DND-41 (cell line): ENCODE results near the gene DZIP1.

ENCODE experiments used
- ATAC-seq: fragments of 200-7000 bp; cut with Tn5 transposase; 3 replicates; pipeline ENCODE4 v1.9.1; 2021; ENCODE audit warnings: low read depth; ENCODE audit not compliant: insufficient read depth
- DNase-seq: peaks from one replicate; pipeline ENCODE4 v3.0.0-alpha.2; 2020
- H2AFZ ChIP-seq: 2 replicates; pipeline ENCODE4 v1.6.0; 2012; ENCODE audit warnings: low read depth, low read length
- H3K27ac ChIP-seq: 2 replicates; pipeline ENCODE4 v1.5.1; 2012; ENCODE audit warnings: low read length, inconsistent platforms
- H3K27me3 ChIP-seq: fragments of 200-600 bp; sonication (generic); 2 replicates; pipeline ENCODE4 v1.6.0; 2012; ENCODE audit warnings: low read length, mild to moderate bottlenecking, inconsistent platforms; ENCODE audit not compliant: insufficient read depth, poor library complexity
- H3K36me3 ChIP-seq: 2 replicates; pipeline ENCODE4 v1.5.1; 2012; ENCODE audit warnings: low read length, inconsistent platforms; ENCODE audit not compliant: insufficient read depth
- H3K4me1 ChIP-seq: 2 replicates; pipeline ENCODE4 v1.5.1; 2012; ENCODE audit warnings: mild to moderate bottlenecking, low read length; ENCODE audit not compliant: insufficient read depth
- H3K4me2 ChIP-seq: 2 replicates; pipeline ENCODE4 v1.6.0; 2012; ENCODE audit warnings: mild to moderate bottlenecking, moderate library complexity, low read length, inconsistent platforms; ENCODE audit not compliant: insufficient read depth
- H3K4me3 ChIP-seq, 2 experiments: fragments of 200-600 bp in 1 of 2; shearing (Covaris generic) in 1 of 2; 2 replicates each; pipeline ENCODE4 v1.5.1; 2012 to 2016; ENCODE audit warnings: inconsistent platforms in 2 of 2, low read length in 2 of 2, mild to moderate bottlenecking in 2 of 2, low read depth in 1 of 2, moderate library complexity in 1 of 2
- H3K79me2 ChIP-seq: 2 replicates; pipeline ENCODE4 v1.6.0; 2012; ENCODE audit warnings: low read length, inconsistent platforms; ENCODE audit not compliant: insufficient read depth
- H3K9ac ChIP-seq: 2 replicates; pipeline ENCODE4 v1.6.0; 2012; ENCODE audit warnings: low read depth, mild to moderate bottlenecking, inconsistent platforms, low read length, moderate library complexity
- H3K9me3 ChIP-seq: 2 replicates; pipeline ENCODE4 v1.5.1; 2012; ENCODE audit warnings: low read length, moderate library complexity, mild to moderate bottlenecking, inconsistent platforms; ENCODE audit not compliant: insufficient read depth, severe bottlenecking
- H4K20me1 ChIP-seq: 2 replicates; pipeline ENCODE4 v1.6.0; 2012; ENCODE audit warnings: low read length; ENCODE audit not compliant: insufficient read depth
- EZH2 ChIP-seq: IDR thresholded peaks from 3 replicates; pipeline ENCODE4 v1.6.1; 2012; ENCODE audit warnings: borderline replicate concordance, low read depth, mild to moderate bottlenecking, moderate library complexity, low read length, inconsistent platforms; ENCODE audit not compliant: severe bottlenecking
- TF ChIP-seq, protein P1 (sequence below): IDR thresholded peaks from 2 replicates; pipeline ENCODE4 v1.5.1; 2012; ENCODE audit warnings: borderline replicate concordance, low read length, moderate library complexity, mild to moderate bottlenecking; ENCODE audit not compliant: poor library complexity, severe bottlenecking; ENCODE audit errors: extremely low read depth

DZIP1 gene

GRCh38 chr13:95605448-95606125, 38.9 kb downstream of the DZIP1 start:
- H3K9me3 ChIP-seq: no peaks in the 10 kb centered on the region
- no peak for ATAC-seq
- no peaks in the 10 kb centered on the region for H3K36me3 ChIP-seq
- H3K27me3 ChIP-seq: no peaks in the 10 kb centered on the region
- no peak overlapping the region for H3K27ac ChIP-seq
- H3K4me3 ChIP-seq: no peak overlapping the region
- TF ChIP-seq, protein P1, sequence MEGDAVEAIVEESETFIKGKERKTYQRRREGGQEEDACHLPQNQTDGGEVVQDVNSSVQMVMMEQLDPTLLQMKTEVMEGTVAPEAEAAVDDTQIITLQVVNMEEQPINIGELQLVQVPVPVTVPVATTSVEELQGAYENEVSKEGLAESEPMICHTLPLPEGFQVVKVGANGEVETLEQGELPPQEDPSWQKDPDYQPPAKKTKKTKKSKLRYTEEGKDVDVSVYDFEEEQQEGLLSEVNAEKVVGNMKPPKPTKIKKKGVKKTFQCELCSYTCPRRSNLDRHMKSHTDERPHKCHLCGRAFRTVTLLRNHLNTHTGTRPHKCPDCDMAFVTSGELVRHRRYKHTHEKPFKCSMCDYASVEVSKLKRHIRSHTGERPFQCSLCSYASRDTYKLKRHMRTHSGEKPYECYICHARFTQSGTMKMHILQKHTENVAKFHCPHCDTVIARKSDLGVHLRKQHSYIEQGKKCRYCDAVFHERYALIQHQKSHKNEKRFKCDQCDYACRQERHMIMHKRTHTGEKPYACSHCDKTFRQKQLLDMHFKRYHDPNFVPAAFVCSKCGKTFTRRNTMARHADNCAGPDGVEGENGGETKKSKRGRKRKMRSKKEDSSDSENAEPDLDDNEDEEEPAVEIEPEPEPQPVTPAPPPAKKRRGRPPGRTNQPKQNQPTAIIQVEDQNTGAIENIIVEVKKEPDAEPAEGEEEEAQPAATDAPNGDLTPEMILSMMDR: no peak
- H3K4me1 ChIP-seq: no peaks in the 10 kb centered on the region
- H4K20me1 ChIP-seq: no peaks in the 10 kb centered on the region
- no peak overlapping the region for H3K9ac ChIP-seq
- no peak for DNase-seq
- no peaks in the 10 kb centered on the region for H3K79me2 ChIP-seq
- no peak overlapping the region for H3K4me2 ChIP-seq
- no peak overlapping the region for H2AFZ ChIP-seq

DNA sequence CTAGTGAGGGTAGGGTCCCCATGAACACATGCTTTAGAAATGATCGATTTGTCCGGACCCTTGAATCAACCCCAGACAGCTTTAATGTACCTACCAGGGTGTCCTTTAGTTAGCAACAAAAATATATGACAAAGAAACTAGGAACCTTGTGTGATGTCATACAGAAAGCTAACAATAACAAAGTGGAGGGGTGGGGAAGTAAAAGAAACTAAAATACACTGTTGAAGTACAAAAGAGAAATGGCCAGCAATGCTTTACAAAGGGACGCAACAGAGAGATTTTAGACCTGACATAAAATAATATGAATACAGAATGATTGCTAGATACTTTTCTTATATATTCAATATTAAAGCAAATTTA, 40.0 kb downstream of the DZIP1 start:
- no peaks in the 10 kb centered on the region for H3K79me2 ChIP-seq
- no peak for DNase-seq
- no peaks in the 10 kb centered on the region for H4K20me1 ChIP-seq
- H3K27me3 ChIP-seq: no peaks in the 10 kb centered on the region
- no peak for ATAC-seq
- H3K36me3 ChIP-seq: no peaks in the 10 kb centered on the region
- H3K27ac ChIP-seq: no peak overlapping the region
- TF ChIP-seq, protein P1: no peak
- no peak for TF ChIP-seq EZH2
- H3K4me1 ChIP-seq: no peaks in the 10 kb centered on the region
- no peak overlapping the region for H3K4me3 ChIP-seq
- no peak overlapping the region for H3K9ac ChIP-seq
- no peak overlapping the region for H3K4me2 ChIP-seq
- no peaks in the 10 kb centered on the region for H3K9me3 ChIP-seq
- H2AFZ ChIP-seq: no peak overlapping the region

DNA sequence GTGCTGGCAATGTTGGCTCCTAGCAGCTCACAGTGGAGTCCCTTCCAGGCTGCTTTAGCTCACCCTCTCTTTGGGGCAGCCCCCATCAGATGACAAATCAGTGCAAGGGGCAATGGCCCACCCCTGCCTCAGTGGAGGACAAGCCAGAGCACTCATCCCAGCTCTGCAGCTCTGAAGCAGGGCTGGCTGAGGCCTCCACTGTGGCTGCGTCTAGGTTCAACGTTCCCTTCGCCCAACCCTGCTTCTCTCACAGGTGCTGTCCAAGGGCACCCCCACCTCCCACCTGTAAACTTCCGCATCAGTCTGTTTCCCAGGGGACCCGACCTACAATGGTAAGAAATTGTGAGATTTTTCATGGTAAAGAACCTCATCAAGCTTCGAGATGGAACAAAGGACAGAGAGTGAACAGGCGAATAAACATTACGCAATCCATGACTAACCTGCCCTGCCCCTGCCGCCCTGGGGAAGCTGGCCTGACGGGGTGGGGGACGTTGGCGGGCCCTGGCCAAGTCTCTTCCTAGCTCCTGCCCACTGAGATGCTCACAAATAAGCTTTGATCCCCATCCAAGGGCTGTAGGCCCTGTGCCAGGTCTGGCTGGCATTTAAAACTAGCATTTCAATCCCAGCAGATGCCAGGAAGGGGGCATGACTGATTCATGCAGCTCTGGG, 40.5 kb downstream of the DZIP1 start:
- Histone ChIP-seq H3K4me2 (no peak overlapping the region), H3K79me2 (no peaks in the 10 kb centered on the region), H4K20me1 (no peaks in the 10 kb centered on the region), H2AFZ (no peak overlapping the region), H3K4me3 (no peak overlapping the region), H3K27me3 (no peaks in the 10 kb centered on the region), H3K4me1 (no peaks in the 10 kb centered on the region), H3K9ac (no peak overlapping the region), H3K27ac (no peak overlapping the region), H3K36me3 (no peaks in the 10 kb centered on the region), H3K9me3 (no peaks in the 10 kb centered on the region)
- TF ChIP-seq, protein P1: no peak
- TF ChIP-seq EZH2: no peak
- no peak for DNase-seq
- ATAC-seq: no peak
